SK-N-SH treated with all-trans-retinoic acid at 6 μM for 48 hours (cell line): Measurements from ENCODE around the gene MAML3.

ENCODE experiments used
- ATAC-seq: fragments of 200-7000 bp; cut with Tn5 transposase; 3 replicates; pipeline ENCODE4 v1.9.1; 2020; ENCODE audit warnings: mild to moderate bottlenecking, moderate library complexity
- ARNTL ChIP-seq: fragments of 450-650 bp; formaldehyde crosslinking; IDR thresholded peaks from 2 replicates; pipeline ENCODE4 v1.5.0; 2020; ENCODE audit warnings: low read depth, mild to moderate bottlenecking, moderate library complexity, borderline replicate concordance
- BACH2 ChIP-seq: fragments of 250-450 bp; sonication (Bioruptor Pico); IDR thresholded peaks from 2 replicates; pipeline ENCODE4 v1.9.0; 2021; ENCODE audit warnings: mild to moderate bottlenecking, borderline replicate concordance
- CSDC2 ChIP-seq: fragments of 250-450 bp; sonication (Bioruptor Pico); IDR thresholded peaks from 2 replicates; pipeline ENCODE4 v1.5.0; 2020; ENCODE audit warnings: mild to moderate bottlenecking, moderate library complexity
- CSRNP3 ChIP-seq: fragments of 250-450 bp; sonication (Bioruptor Pico); IDR thresholded peaks from 2 replicates; pipeline ENCODE4 v1.5.1; 2021; ENCODE audit warnings: mild to moderate bottlenecking, moderate library complexity
- ESRRG ChIP-seq: fragments of 250-450 bp; sonication (Bioruptor Pico); IDR thresholded peaks from 2 replicates; pipeline ENCODE4 v1.6.1; 2021; ENCODE audit warnings: mild to moderate bottlenecking
- GLIS3 ChIP-seq: fragments of 250-450 bp; sonication (Bioruptor Pico); IDR thresholded peaks from 2 replicates; pipeline ENCODE4 v1.5.0; 2020; ENCODE audit warnings: mild to moderate bottlenecking, moderate library complexity
- ISL1 ChIP-seq: fragments of 250-450 bp; sonication (Bioruptor Pico); IDR thresholded peaks from 2 replicates; pipeline ENCODE4 v2.1.2; 2022; ENCODE audit warnings: mild to moderate bottlenecking, moderate library complexity
- OSR1 ChIP-seq: fragments of 250-450 bp; sonication (Bioruptor Pico); IDR thresholded peaks from 2 replicates; pipeline ENCODE4 v1.8.0; 2022; ENCODE audit warnings: moderate library complexity, mild to moderate bottlenecking, inconsistent platforms
- PATZ1 ChIP-seq: fragments of 250-450 bp; sonication (Bioruptor Pico); IDR thresholded peaks from 2 replicates; pipeline ENCODE4 v1.8.0; 2020; ENCODE audit warnings: mild to moderate bottlenecking, moderate library complexity, borderline replicate concordance
- POU6F1 ChIP-seq: fragments of 250-450 bp; sonication (Bioruptor Pico); IDR thresholded peaks from 2 replicates; pipeline ENCODE4 v1.8.0; 2021; ENCODE audit warnings: low read depth, mild to moderate bottlenecking, moderate library complexity, borderline replicate concordance
- PPARA ChIP-seq: fragments of 250-450 bp; sonication (Bioruptor Pico); IDR thresholded peaks from 2 replicates; pipeline ENCODE4 v1.5.0; 2020; ENCODE audit warnings: mild to moderate bottlenecking, borderline replicate concordance
- SNAI2 ChIP-seq: fragments of 250-450 bp; sonication (Bioruptor Pico); IDR thresholded peaks from 2 replicates; pipeline ENCODE4 v1.5.0; 2020; ENCODE audit warnings: mild to moderate bottlenecking, moderate library complexity
- TCF4 ChIP-seq: fragments of 250-450 bp; sonication (Bioruptor Pico); IDR thresholded peaks from 2 replicates; pipeline ENCODE4 v1.8.0; 2021; ENCODE audit warnings: mild to moderate bottlenecking, moderate library complexity, borderline replicate concordance
- TOX ChIP-seq: fragments of 250-450 bp; sonication (Bioruptor Pico); IDR thresholded peaks from 2 replicates; pipeline ENCODE4 v1.8.0; 2021; ENCODE audit warnings: mild to moderate bottlenecking, moderate library complexity, borderline replicate concordance
- TSHZ2 ChIP-seq: fragments of 250-450 bp; sonication (Bioruptor Pico); IDR thresholded peaks from 2 replicates; pipeline ENCODE4 v1.5.0; 2020; ENCODE audit warnings: mild to moderate bottlenecking, moderate library complexity
- ZFP3 ChIP-seq: fragments of 250-450 bp; sonication (Bioruptor Pico); IDR thresholded peaks from 2 replicates; pipeline ENCODE4 v1.5.0; 2020; ENCODE audit warnings: mild to moderate bottlenecking, moderate library complexity
- ZNF70 ChIP-seq: fragments of 450-650 bp; formaldehyde crosslinking; IDR thresholded peaks from 2 replicates; pipeline ENCODE4 v1.5.0; 2020; ENCODE audit warnings: mild to moderate bottlenecking, moderate library complexity
- ZNF8 ChIP-seq: fragments of 450-650 bp; formaldehyde crosslinking; IDR thresholded peaks from 2 replicates; pipeline ENCODE4 v1.5.0; 2020; ENCODE audit warnings: mild to moderate bottlenecking, moderate library complexity

MAML3 gene

GRCh38 chr4:139726615-139727014 is 427.4 kb downstream of the MAML3 start:
- no peak for ATAC-seq
- TF ChIP-seq SNAI2 (CRISPR knock-in tag) (no peak), ZNF8 (no peak), ESRRG (CRISPR knock-in tag) (no peak), PPARA (CRISPR knock-in tag) (no peak), BACH2 (CRISPR knock-in tag) (no peak), ZNF70 (no peak), TOX (CRISPR knock-in tag) (no peak), GLIS3 (CRISPR knock-in tag) (no peak), ARNTL (CRISPR knock-in tag) (no peak)
- TF ChIP-seq, all 23 proteins: peak for 0

- TF ChIP-seq ZNF70, result no peak
- no peak for ATAC-seq
Observed at GRCh38 chr4:139725236-139725635, 428.7 kb downstream of the MAML3 start.

- TF ChIP-seq SNAI2 (CRISPR knock-in tag) (no peak), PPARA (CRISPR knock-in tag) (no peak), PATZ1 (no peak), ZNF8 (no peak), TSHZ2 (CRISPR knock-in tag) (no peak), CSDC2 (CRISPR knock-in tag) (no peak), OSR1 (CRISPR knock-in tag) (no peak), ZFP3 (CRISPR knock-in tag) (no peak)
- ATAC-seq, result no peak
Observed at GRCh38 chr4:139721789-139722188, 432.2 kb downstream of the MAML3 start.

GRCh38 chr4:139720806-139721205 is 433.2 kb downstream of the MAML3 start:
- no peak for ATAC-seq
- TF ChIP-seq CSRNP3 (CRISPR knock-in tag) (no peak), ISL1 (CRISPR knock-in tag) (no peak), CSDC2 (CRISPR knock-in tag) (no peak), PATZ1 (no peak), SNAI2 (CRISPR knock-in tag) (no peak), TOX (CRISPR knock-in tag) (no peak), BACH2 (CRISPR knock-in tag) (no peak)

GRCh38 chr4:139719381-139720101 is 434.4 kb downstream of the MAML3 start:
- TF ChIP-seq ZFP3 (CRISPR knock-in tag) (no peak), ZNF70 (no peak), POU6F1 (no peak), GLIS3 (CRISPR knock-in tag) (no peak), ESRRG (CRISPR knock-in tag) (no peak), SNAI2 (CRISPR knock-in tag) (no peak), TCF4 (CRISPR knock-in tag) (no peak)
- ATAC-seq, result no peak
